Fibroblast of lung (primary cell): ENCODE data around the gene BMPR1A.

ENCODE experiments used
- CTCF ChIP-seq, 2 donors: IDR thresholded peaks in 1 of 2; conservative IDR thresholded peaks in 1 of 2; 1 replicate in 1 of 2; 2 replicates in 1 of 2; pipeline ENCODE4 v1.5.1; 2011 to 2012; ENCODE audit warnings: low read length in 2 of 2, control low read depth in 1 of 2, inconsistent platforms in 1 of 2, low read depth in 1 of 2, mild to moderate bottlenecking in 1 of 2
- EZH2 ChIP-seq: IDR thresholded peaks from 2 replicates; pipeline ENCODE4 v1.5.1; 2012; ENCODE audit warnings: low read length, control low read depth, mild to moderate bottlenecking; ENCODE audit errors: missing control alignments

GRCh38 chr10:86981716-86982115 is 225.3 kb downstream of the BMPR1A start:
- TF ChIP-seq CTCF (conservative IDR thresholded peaks at IDR 0.05 in 1 of 2, IDR thresholded peaks at IDR 0.05 in 1 of 2; ENCODE audit: low read depth in 1 of 2, low read length in 2 of 2), result no peak
- no peak for TF ChIP-seq EZH2
